ENCODE data around the gene KPNA5. TPM values are rescaled to one million over a fixed set of nuclear protein-coding genes. Genes with fewer than 3 reads are reported as not detected.

KPNA5 gene
- total RNA-seq, 1 experiment from 2014 or later = 12.0 TPM

GRCh38 chr6:116772450-116772849, 91.4 kb downstream of the KPNA5 start:
- no peaks in the 10 kb centered on the region for H3K9me3 Mint-ChIP-seq (ENCODE audit: unreplicated experiment)
- no peaks in the 10 kb centered on the region for H3K27me3 Mint-ChIP-seq (ENCODE audit: insufficient read depth, unreplicated experiment)
- DNase-seq = no peak
- no peak overlapping the region for H3K4me3 Mint-ChIP-seq (ENCODE audit: unreplicated experiment)
- CTCF ChIA-PET = no interaction called here
- no peaks in the 10 kb centered on the region for H3K36me3 Mint-ChIP-seq (ENCODE audit: insufficient read depth, unreplicated experiment)
- no peak for TF ChIP-seq CTCF (IDR thresholded peaks at IDR 0.05; ENCODE audit: insufficient read depth in 1 of 2, low read depth in 1 of 2, low read length in 1 of 2, severe bottlenecking in 1 of 2, unreplicated experiment in 1 of 2)
- intact Hi-C loops (cut with micrococcal nuclease; ENCODE audit: unreplicated experiment) = no loop called here
- Histone ChIP-seq H3K4me1 (no peaks in the 10 kb centered on the region), H3K27me3 (replicated peaks; ENCODE audit: control insufficient read depth, insufficient read depth, low read length) (no peaks in the 10 kb centered on the region), H3K4me3 (ENCODE audit: low read depth, low read length) (no peak overlapping the region), H3K9me3 (no peaks in the 10 kb centered on the region), H3K36me3 (ENCODE audit: control insufficient read depth, insufficient read depth, low read length) (no peaks in the 10 kb centered on the region)
- BruUV-seq (replicated peaks) = no TSS peak
- no peak overlapping the region for H3K27ac Mint-ChIP-seq (ENCODE audit: unreplicated experiment)
- H3K4me1 Mint-ChIP-seq (ENCODE audit: low read depth, unreplicated experiment) = peaks cover 7% of the 10 kb centered on the region
- POLR2A ChIA-PET = no interaction called here

GRCh38 chr6:116773886-116774285, 92.9 kb downstream of the KPNA5 start:
- H3K27me3 ChIP-seq (replicated peaks; ENCODE audit: control insufficient read depth, insufficient read depth, low read length) = no peaks in the 10 kb centered on the region
- no TSS peak for BruUV-seq (replicated peaks)
- no peak for TF ChIP-seq CTCF (IDR thresholded peaks at IDR 0.05; ENCODE audit: insufficient read depth in 1 of 2, low read depth in 1 of 2, low read length in 1 of 2, severe bottlenecking in 1 of 2, unreplicated experiment in 1 of 2)
- no peaks in the 10 kb centered on the region for H3K4me1 ChIP-seq
- Mint-ChIP-seq H3K27ac (ENCODE audit: unreplicated experiment) (no peak overlapping the region), H3K4me1 (ENCODE audit: low read depth, unreplicated experiment) (peaks cover 4% of the 10 kb centered on the region), H3K9me3 (ENCODE audit: unreplicated experiment) (no peaks in the 10 kb centered on the region), H3K36me3 (ENCODE audit: insufficient read depth, unreplicated experiment) (no peaks in the 10 kb centered on the region), H3K4me3 (ENCODE audit: unreplicated experiment) (no peak overlapping the region), H3K27me3 (ENCODE audit: insufficient read depth, unreplicated experiment) (no peaks in the 10 kb centered on the region)
- CTCF ChIA-PET = no interaction called here
- DNase-seq = no peak
- no peaks in the 10 kb centered on the region for H3K36me3 ChIP-seq (ENCODE audit: control insufficient read depth, insufficient read depth, low read length)
- POLR2A ChIA-PET = no interaction called here
- no peak overlapping the region for H3K4me3 ChIP-seq (ENCODE audit: low read depth, low read length)
- intact Hi-C loops (cut with micrococcal nuclease; ENCODE audit: unreplicated experiment) = no loop called here
- no peaks in the 10 kb centered on the region for H3K9me3 ChIP-seq

- Histone ChIP-seq H3K9me3 (no peaks in the 10 kb centered on the region), H3K4me3 (ENCODE audit: low read depth, low read length) (no peak overlapping the region), H3K4me1 (no peaks in the 10 kb centered on the region), H3K27me3 (replicated peaks; ENCODE audit: control insufficient read depth, insufficient read depth, low read length) (no peaks in the 10 kb centered on the region), H3K36me3 (ENCODE audit: control insufficient read depth, insufficient read depth, low read length) (no peaks in the 10 kb centered on the region)
- no TSS peak for BruUV-seq (replicated peaks)
- POLR2A ChIA-PET = no interaction called here
- no peak overlapping the region for H3K27ac Mint-ChIP-seq (ENCODE audit: unreplicated experiment)
- no peaks in the 10 kb centered on the region for H3K9me3 Mint-ChIP-seq (ENCODE audit: unreplicated experiment)
- no peak overlapping the region for H3K4me3 Mint-ChIP-seq (ENCODE audit: unreplicated experiment)
- peak in 1 of 2 experiments; percentile 48 for DNase-seq
- H3K27me3 Mint-ChIP-seq (ENCODE audit: insufficient read depth, unreplicated experiment) = no peaks in the 10 kb centered on the region
- intact Hi-C loops (cut with micrococcal nuclease; ENCODE audit: unreplicated experiment) = loop anchor here (1.0 kb wide), 2 partner anchors 68 to 190 kb away; no protein-coding TSS in a partner anchor
- no peaks in the 10 kb centered on the region for H3K36me3 Mint-ChIP-seq (ENCODE audit: insufficient read depth, unreplicated experiment)
- TF ChIP-seq CTCF (IDR thresholded peaks at IDR 0.05; ENCODE audit: insufficient read depth in 1 of 2, low read depth in 1 of 2, low read length in 1 of 2, severe bottlenecking in 1 of 2, unreplicated experiment in 1 of 2) = peak; percentile 23 to 65
- CTCF ChIA-PET = interaction anchor here (0.6 kb wide), 1 partner anchor 67 kb away, joined by 3 read pairs; no protein-coding TSS in a partner anchor
- peaks cover 12% of the 10 kb centered on the region for H3K4me1 Mint-ChIP-seq (ENCODE audit: low read depth, unreplicated experiment)
These were observed 98.7 kb downstream of the KPNA5 start for GRCh38 chr6:116779573-116780164.

Data from Caco-2 (cell line).